Measurements from ENCODE around the gene CDC45. TPM values are rescaled to one million over a fixed set of nuclear protein-coding genes. Genes with fewer than 3 reads are reported as not detected.

CDC45 gene
- total RNA-seq, 1 donor = 0.72 TPM

- DNase-seq (ENCODE audit: insufficient read length, low spot score, missing footprints) = no peak
- Histone ChIP-seq H3K79me2 (ENCODE audit: insufficient read depth, low read length) (peaks cover 18% of the 10 kb centered on the region), H4K20me1 (ENCODE audit: insufficient read depth, low read length) (no peaks in the 10 kb centered on the region), H3K4me1 (ENCODE audit: insufficient read depth, low read length) (peaks cover 13% of the 10 kb centered on the region), H2AFZ (ENCODE audit: low read length) (no peak overlapping the region), H3K36me3 (ENCODE audit: insufficient read depth, low read length) (peaks cover 55% of the 10 kb centered on the region), H3K4me3 (ENCODE audit: insufficient read depth, low read length) (no peak overlapping the region), H3K9me3 (ENCODE audit: low read depth, low read length) (no peaks in the 10 kb centered on the region), H3K27ac (ENCODE audit: low read depth, low read length) (no peak overlapping the region), H3K4me2 (ENCODE audit: insufficient read depth, low read length) (no peak overlapping the region), H3K27me3 (ENCODE audit: insufficient read depth, low read length) (no peaks in the 10 kb centered on the region)
- TF ChIP-seq CTCF (IDR thresholded peaks at IDR 0.05; ENCODE audit: extremely low read depth, low read depth, low read length) = no peak
Measured at GRCh38 chr22:19450363-19451175, 29.2 kb upstream of the CDC45 start.

- Histone ChIP-seq H3K9me3 (ENCODE audit: low read depth, low read length) (no peaks in the 10 kb centered on the region), H3K4me1 (ENCODE audit: insufficient read depth, low read length) (peaks cover 13% of the 10 kb centered on the region), H3K27me3 (ENCODE audit: insufficient read depth, low read length) (no peaks in the 10 kb centered on the region), H3K27ac (ENCODE audit: low read depth, low read length) (no peak overlapping the region), H4K20me1 (ENCODE audit: insufficient read depth, low read length) (no peaks in the 10 kb centered on the region), H2AFZ (ENCODE audit: low read length) (no peak overlapping the region), H3K36me3 (ENCODE audit: insufficient read depth, low read length) (peaks cover 65% of the 10 kb centered on the region), H3K4me3 (ENCODE audit: insufficient read depth, low read length) (no peak overlapping the region), H3K79me2 (ENCODE audit: insufficient read depth, low read length) (peaks cover 8% of the 10 kb centered on the region), H3K4me2 (ENCODE audit: insufficient read depth, low read length) (no peak overlapping the region)
- TF ChIP-seq CTCF (IDR thresholded peaks at IDR 0.05; ENCODE audit: extremely low read depth, low read depth, low read length) = no peak
- no peak for DNase-seq (ENCODE audit: insufficient read length, low spot score, missing footprints)
Measured at GRCh38 chr22:19451570-19451969, 28.1 kb upstream of the CDC45 start.

- Histone ChIP-seq H3K4me3 (ENCODE audit: insufficient read depth, low read length) (no peak overlapping the region), H3K27ac (ENCODE audit: low read depth, low read length) (no peak overlapping the region), H3K79me2 (ENCODE audit: insufficient read depth, low read length) (no peaks in the 10 kb centered on the region), H4K20me1 (ENCODE audit: insufficient read depth, low read length) (no peaks in the 10 kb centered on the region), H3K9me3 (ENCODE audit: low read depth, low read length) (no peaks in the 10 kb centered on the region), H2AFZ (ENCODE audit: low read length) (no peak overlapping the region), H3K4me2 (ENCODE audit: insufficient read depth, low read length) (no peak overlapping the region), H3K27me3 (ENCODE audit: insufficient read depth, low read length) (no peaks in the 10 kb centered on the region), H3K4me1 (ENCODE audit: insufficient read depth, low read length) (peaks cover 4% of the 10 kb centered on the region), H3K36me3 (ENCODE audit: insufficient read depth, low read length) (peaks cover 79% of the 10 kb centered on the region)
- TF ChIP-seq CTCF (IDR thresholded peaks at IDR 0.05; ENCODE audit: extremely low read depth, low read depth, low read length) = no peak
- no peak for DNase-seq (ENCODE audit: insufficient read length, low spot score, missing footprints)
Measured at GRCh38 chr22:19453718-19454117, 26.0 kb upstream of the CDC45 start.

- H3K4me2 ChIP-seq (ENCODE audit: insufficient read depth, low read length) = no peak overlapping the region
- H2AFZ ChIP-seq (ENCODE audit: low read length) = no peak overlapping the region
- peaks cover 83% of the 10 kb centered on the region for H3K36me3 ChIP-seq (ENCODE audit: insufficient read depth, low read length)
- DNase-seq (ENCODE audit: insufficient read length, low spot score, missing footprints) = no peak
- no peaks in the 10 kb centered on the region for H3K9me3 ChIP-seq (ENCODE audit: low read depth, low read length)
- H3K4me1 ChIP-seq (ENCODE audit: insufficient read depth, low read length) = peaks cover 4% of the 10 kb centered on the region
- no peak overlapping the region for H3K4me3 ChIP-seq (ENCODE audit: insufficient read depth, low read length)
- no peaks in the 10 kb centered on the region for H4K20me1 ChIP-seq (ENCODE audit: insufficient read depth, low read length)
- H3K27me3 ChIP-seq (ENCODE audit: insufficient read depth, low read length) = no peaks in the 10 kb centered on the region
- TF ChIP-seq CTCF (IDR thresholded peaks at IDR 0.05; ENCODE audit: extremely low read depth, low read depth, low read length) = no peak
- no peak overlapping the region for H3K27ac ChIP-seq (ENCODE audit: low read depth, low read length)
- H3K79me2 ChIP-seq (ENCODE audit: insufficient read depth, low read length) = no peaks in the 10 kb centered on the region
Measured at GRCh38 chr22:19454156-19454555, 25.6 kb upstream of the CDC45 start.
